HG02678 (cell line): ENCODE data around the gene MSANTD7.
"Not testable (repeated sequence)": the region's sequence is repeated elsewhere in the genome, so short reads cannot be mapped to it uniquely, and the experiment has no call there.

Experiments
- ATAC-seq: cut with Tn5 transposase; IDR thresholded peaks from one replicate; pipeline ENCODE4 v1.9.1; 2021; ENCODE audit warnings: mild to moderate bottlenecking, moderate library complexity; ENCODE audit not compliant: unreplicated experiment

Gene MSANTD7

DNA sequence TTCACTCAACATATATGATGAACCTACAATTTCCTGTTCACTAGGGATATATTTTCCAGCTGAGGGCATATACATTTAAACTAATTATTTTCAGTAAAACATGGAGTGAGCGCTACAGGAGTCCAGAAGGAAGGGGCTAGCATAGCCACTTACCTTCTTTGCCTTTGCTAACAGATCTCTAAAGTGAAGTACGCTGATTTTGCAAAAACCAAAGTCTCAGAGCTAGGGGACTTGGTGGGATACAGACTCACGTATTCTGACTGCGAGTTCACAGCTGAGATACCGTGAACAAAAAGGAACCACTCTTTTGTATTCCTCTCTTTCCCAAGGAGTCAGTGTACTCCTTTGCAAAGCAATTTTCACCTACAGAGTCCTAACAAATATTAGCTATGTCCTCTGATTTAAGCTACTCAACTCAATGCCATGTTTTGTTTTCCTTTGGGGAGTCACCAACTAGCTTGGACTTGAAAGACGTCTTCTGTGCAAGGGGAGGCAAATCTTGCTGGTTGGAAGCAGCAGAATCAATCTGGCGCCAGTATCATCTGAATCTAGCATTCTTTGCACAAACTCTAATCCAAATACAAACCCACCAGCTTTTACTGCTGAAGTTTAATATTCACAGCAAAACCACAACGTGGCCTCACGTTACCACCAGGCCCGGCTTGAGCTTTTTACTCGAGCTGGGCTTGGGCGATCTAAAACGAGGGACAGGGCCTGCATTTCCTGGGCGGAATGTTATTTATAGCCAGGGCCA lies 926 bp upstream of the MSANTD7 start:
- no peak for ATAC-seq

- ATAC-seq: no peak
Observed at GRCh38 chr10:14838582-14839304, 637 bp downstream of the MSANTD7 start.

GRCh38 chr10:14839305-14839695 lies 1.2 kb downstream of the MSANTD7 start:
- no peak for ATAC-seq

DNA sequence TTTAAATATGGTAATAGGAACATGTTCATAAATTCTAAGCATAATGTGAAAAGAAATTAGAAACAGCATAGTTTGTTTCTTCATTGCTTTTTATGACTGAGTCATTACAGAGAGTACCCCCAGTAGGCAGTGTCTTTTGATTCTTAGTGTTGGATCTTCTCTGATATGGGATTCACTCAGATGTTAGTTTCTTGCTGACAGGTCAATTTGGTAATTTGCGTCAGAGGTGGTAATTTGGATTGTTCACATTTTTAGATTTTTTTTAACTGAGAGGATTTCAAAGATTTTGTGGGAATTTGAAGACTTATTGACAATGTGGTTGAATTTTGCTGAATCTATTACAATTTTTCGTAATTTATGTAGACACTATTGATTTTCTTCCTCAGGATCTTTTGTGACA lies 2.1 kb downstream of the MSANTD7 start:
- no peak for ATAC-seq

GRCh38 chr10:14843327-14843988 lies 5.4 kb downstream of the MSANTD7 start:
- no peak for ATAC-seq

- no peak for ATAC-seq
Observed at GRCh38 chr10:14844948-14845347, 6.8 kb downstream of the MSANTD7 start.

GRCh38 chr10:14852236-14852635 lies 14.1 kb downstream of the MSANTD7 start:
- ATAC-seq: no peak

DNA sequence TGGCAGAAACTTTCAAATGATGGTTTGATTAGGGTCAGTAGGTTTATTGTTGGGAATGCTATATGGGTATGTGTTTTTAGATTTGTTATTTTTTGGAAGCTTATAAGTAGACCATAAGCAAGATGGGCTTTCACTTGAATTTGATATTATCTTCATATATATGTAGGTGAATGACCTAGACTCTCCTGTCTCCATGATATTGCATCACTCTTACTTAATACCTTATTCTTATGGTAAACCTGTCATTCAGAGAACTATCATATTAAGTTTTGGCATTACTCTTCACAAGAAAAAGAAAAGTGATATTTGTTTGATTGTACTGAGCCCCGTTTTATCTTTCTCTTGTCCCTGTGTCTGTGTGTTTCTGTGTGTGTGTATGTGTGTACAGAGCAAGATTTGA lies 17.3 kb downstream of the MSANTD7 start:
- ATAC-seq: no peak

DNA sequence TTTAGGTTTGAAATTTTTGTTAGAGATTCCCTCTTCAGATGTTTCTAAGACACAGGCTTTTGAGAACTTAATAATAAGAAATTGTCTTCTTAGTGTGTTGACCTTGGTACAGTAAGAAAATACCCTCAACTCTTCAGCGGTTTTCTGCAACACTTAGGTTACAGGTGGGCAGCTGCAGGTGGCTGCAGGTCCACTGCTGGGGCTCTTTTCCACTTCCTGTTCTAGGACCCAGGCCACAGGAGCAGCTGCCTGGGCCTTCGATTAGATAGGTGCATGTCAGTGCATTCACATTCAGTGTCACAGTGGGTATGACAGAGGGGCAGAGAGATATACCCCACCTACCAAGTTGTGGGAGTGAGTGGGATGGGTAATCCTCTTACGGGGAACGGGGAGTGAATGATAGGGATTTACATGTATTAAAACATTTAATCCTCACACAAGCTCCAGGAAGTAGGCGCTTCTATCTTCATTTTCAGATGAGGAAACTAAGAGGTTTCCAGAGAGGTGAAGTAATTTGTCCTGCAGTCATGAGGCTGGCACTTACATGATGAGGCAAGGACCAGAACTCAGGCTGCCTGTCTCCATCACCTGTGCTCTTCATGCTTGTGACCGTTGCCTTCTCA lies 20.3 kb downstream of the MSANTD7 start:
- ATAC-seq: no peak

- no peak for ATAC-seq
Observed at GRCh38 chr10:14859043-14859442, 20.9 kb downstream of the MSANTD7 start.

DNA sequence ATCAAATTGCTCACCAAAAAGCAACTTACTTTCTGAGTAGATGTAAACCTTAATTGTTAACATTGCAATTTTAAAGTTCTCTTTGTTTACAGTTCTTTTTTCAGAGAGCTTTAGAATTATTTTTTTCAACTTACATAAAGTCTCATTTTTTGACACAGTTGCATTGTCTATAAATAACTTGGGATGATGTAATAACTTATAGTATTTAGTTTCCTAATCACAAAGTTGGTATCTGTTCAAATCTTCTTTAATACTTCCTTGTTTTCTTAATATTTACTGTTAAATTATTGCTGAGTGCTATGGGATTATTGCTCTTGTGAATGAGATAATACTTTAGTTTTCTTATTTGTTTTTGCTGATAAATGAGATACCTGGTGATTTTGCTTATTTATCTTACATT lies 21.7 kb downstream of the MSANTD7 start:
- no peak for ATAC-seq

- no peak for ATAC-seq
Observed at GRCh38 chr10:14860791-14861190, 22.7 kb downstream of the MSANTD7 start.

GRCh38 chr10:14864466-14864865 lies 26.4 kb downstream of the MSANTD7 start:
- not testable (repeated sequence) for ATAC-seq

GRCh38 chr10:14864871-14865270 lies 26.8 kb downstream of the MSANTD7 start:
- not testable (repeated sequence) for ATAC-seq

- peak; percentile 49 for ATAC-seq
Observed at GRCh38 chr10:14873090-14873760, 35.1 kb downstream of the MSANTD7 start.

DNA sequence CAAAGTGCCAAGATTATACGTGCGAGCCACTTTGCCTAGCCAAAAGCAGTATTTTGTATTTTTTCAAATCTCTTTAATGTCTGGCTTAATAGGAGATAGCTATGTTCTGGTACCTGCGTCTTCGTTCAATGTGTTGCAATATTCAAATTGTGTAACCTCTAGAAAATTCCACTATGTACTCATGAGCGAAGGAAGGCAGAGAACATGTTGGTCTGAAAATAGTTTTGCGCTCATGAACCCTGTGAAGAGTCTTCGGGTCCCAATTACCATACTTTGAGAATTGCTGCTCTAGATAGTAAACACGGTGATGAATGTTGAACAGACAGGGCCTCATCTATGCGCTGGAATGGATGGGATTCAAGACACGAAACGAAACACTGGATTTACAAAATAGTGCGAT lies 37.8 kb downstream of the MSANTD7 start:
- no peak for ATAC-seq

GRCh38 chr10:14876764-14877163 lies 38.7 kb downstream of the MSANTD7 start:
- no peak for ATAC-seq

GRCh38 chr10:14878266-14879123 lies 40.4 kb downstream of the MSANTD7 start, which contains the start of gene SUV39H2:
Gene SUV39H2 (plus strand): TSS chr10:14878866. CDS start chr10:14878889, 23 bp downstream.
- peak; percentile 92 for ATAC-seq

GRCh38 chr10:14879124-14879927 lies 41.2 kb downstream of the MSANTD7 start:
- ATAC-seq: peak; percentile 22
